ENCODE measurements around the gene CEP250.

DNA sequence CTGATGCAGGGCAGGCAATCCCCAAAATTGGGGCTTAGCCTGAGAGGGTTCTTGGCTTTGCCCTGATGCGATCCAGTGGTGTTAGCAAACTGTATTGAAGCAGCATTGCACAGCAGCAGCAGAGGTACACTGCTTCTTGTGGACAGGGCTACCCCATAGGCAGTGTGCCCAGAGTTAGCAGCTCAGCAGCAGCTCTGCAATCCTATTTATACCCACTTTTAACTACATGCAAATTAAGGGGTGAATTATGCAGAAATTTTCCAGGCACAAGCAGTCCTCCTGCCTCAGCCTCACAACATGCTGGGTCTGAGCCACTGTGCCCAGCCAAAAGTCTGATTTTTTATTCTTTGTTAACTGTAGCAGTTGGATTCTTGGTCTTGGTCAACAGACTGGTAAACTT, 70.2 kb downstream of the CEP250 start:
- TF ChIP-seq, protein P1, sequence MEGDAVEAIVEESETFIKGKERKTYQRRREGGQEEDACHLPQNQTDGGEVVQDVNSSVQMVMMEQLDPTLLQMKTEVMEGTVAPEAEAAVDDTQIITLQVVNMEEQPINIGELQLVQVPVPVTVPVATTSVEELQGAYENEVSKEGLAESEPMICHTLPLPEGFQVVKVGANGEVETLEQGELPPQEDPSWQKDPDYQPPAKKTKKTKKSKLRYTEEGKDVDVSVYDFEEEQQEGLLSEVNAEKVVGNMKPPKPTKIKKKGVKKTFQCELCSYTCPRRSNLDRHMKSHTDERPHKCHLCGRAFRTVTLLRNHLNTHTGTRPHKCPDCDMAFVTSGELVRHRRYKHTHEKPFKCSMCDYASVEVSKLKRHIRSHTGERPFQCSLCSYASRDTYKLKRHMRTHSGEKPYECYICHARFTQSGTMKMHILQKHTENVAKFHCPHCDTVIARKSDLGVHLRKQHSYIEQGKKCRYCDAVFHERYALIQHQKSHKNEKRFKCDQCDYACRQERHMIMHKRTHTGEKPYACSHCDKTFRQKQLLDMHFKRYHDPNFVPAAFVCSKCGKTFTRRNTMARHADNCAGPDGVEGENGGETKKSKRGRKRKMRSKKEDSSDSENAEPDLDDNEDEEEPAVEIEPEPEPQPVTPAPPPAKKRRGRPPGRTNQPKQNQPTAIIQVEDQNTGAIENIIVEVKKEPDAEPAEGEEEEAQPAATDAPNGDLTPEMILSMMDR (IDR thresholded peaks at IDR 0.05), result no peak
- no peak for TF ChIP-seq POLR2A (IDR thresholded peaks at IDR 0.05)

Measured in Peyer's patch (tissue), 4 donors.